Fibroblast of lung (primary cell): ENCODE results near the gene LTC4S.

Experiments used
- EZH2 ChIP-seq: IDR thresholded peaks from 2 replicates; pipeline ENCODE4 v1.5.1; 2012; ENCODE audit warnings: low read length, control low read depth, mild to moderate bottlenecking; ENCODE audit errors: missing control alignments
- TF ChIP-seq, protein P1 (sequence below), 2 donors: IDR thresholded peaks in 1 of 2; conservative IDR thresholded peaks in 1 of 2; 1 replicate in 1 of 2; 2 replicates in 1 of 2; pipeline ENCODE4 v1.5.1; 2011 to 2012; ENCODE audit warnings: low read length in 2 of 2, control low read depth in 1 of 2, inconsistent platforms in 1 of 2, low read depth in 1 of 2, mild to moderate bottlenecking in 1 of 2

DNA sequence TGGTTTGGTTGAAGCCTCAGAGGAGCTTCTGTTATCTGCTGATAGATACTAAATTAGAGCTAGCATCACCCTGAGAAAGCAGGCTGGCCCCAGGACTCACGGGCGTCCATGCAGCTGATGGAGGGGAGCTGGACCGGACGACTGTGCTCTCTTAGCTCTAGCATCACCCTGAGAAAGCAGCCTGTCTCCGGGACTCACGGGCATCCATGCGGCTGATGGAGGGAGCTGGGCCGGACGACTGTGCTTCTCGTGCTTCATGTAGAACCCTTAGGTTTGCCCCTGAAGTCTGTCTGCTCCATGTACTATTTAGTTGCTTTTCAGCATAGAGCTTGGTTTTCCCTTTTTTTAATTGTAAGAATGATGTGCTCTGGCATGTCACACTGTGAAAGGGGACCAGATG, 16.3 kb upstream of the LTC4S start:
- TF ChIP-seq, protein P1, sequence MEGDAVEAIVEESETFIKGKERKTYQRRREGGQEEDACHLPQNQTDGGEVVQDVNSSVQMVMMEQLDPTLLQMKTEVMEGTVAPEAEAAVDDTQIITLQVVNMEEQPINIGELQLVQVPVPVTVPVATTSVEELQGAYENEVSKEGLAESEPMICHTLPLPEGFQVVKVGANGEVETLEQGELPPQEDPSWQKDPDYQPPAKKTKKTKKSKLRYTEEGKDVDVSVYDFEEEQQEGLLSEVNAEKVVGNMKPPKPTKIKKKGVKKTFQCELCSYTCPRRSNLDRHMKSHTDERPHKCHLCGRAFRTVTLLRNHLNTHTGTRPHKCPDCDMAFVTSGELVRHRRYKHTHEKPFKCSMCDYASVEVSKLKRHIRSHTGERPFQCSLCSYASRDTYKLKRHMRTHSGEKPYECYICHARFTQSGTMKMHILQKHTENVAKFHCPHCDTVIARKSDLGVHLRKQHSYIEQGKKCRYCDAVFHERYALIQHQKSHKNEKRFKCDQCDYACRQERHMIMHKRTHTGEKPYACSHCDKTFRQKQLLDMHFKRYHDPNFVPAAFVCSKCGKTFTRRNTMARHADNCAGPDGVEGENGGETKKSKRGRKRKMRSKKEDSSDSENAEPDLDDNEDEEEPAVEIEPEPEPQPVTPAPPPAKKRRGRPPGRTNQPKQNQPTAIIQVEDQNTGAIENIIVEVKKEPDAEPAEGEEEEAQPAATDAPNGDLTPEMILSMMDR (conservative IDR thresholded peaks at IDR 0.05 in 1 of 2, IDR thresholded peaks at IDR 0.05 in 1 of 2; ENCODE audit: low read depth in 1 of 2, low read length in 2 of 2): no peak
- TF ChIP-seq EZH2: no peak
